Dermis microvascular lymphatic vessel endothelial cell (primary cell): Measurements from ENCODE around the gene FGF22. TPM values are rescaled to one million over a fixed set of nuclear protein-coding genes. Genes with fewer than 3 reads are reported as not detected.
"Not testable (repeated sequence)": the region's sequence is repeated elsewhere in the genome, so short reads cannot be mapped to it uniquely, and the experiment has no call there.

Experiments
- DNase-seq, 2 donors: peaks; one replicate each; pipeline versions ENCODE4 v3.0.0 to v3.0.0-alpha.2; 2010; ENCODE audit warnings: low read depth in 2 of 2
- total RNA-seq: library from RNA; depleted of rRNA; stranded (reverse); fragments of >200 nt; gene quantifications from 2 replicates; pipeline ENCODE4 v1.2.1, GENCODE V29; 2014

FGF22 gene
- total RNA-seq, 1 donor from 2014 or later, result not detected

DNA sequence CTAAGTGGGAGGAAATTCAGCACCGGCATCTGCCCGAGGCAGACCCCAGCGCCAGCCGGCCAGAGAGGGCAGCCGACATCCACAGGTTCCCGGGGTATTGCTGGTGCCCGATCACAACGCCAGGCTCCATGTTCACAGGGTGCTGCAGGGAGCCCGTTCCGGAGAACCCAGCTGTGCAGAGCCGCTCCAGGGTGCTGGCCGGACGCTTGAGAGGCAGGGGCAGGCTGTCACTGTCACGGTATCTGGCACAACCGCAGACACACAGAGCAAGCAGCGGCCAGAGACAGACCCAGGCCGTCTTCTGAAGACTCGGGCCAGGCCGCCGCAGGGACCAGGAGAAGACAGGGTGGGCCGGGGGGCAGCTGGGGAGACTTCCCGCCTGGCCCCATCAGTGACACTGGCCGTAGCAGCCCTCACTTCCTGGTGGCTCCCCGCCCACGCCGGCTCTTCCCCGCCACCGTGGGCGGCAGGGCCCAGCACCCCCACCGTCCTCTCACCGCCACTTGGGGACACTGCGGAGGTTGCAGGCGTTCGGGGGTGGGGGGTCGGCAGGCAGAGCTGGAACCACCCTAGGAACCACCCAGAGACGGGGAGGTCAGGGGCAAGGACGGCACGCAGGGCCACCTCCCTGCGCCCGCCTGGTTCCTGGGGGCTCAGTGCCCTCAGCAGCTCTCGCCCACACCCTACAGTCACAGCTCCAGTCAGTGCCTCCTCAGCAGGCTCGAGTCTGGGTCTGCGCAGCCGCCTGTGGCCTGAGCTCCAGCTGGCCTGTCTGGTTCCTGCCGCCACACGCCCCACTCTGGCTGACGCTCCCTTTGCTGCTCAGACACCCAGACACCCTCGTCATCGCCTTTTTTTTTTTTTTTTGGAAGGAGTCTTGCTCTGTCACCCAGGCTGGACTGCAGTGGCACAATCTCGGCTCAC is 19.5 kb downstream of the FGF22 start:
- DNase-seq, result no peak

DNA sequence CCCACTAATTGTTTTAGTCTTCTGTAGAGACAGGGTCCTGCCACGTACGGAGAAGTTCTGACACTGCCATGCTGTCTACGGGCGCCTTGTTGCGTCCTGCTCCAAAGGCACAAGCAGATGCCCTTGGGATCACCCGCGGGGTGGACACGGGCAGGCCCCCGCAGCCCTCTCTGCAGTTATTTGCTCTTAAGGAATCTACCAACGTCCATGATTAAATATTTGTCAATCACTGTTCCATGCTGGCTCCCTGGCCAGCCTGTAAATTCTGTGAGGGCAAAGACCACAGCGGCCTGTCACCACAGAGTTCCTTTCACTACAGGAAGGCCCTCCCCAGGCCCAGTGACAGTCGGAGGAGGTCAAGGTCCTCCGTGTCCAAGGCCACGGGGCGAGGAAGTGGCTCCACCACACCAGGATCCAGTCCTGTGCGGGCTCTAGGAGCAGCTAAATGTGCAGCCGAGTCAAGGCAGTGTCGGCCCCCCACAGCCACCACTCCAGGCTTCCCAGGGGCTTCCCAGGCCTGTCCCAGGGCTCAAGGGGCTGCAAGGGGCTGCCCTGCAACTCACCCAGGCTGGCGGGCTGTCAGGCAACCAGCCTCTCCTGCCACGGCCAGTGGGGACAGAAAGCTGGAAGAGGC is 21.2 kb downstream of the FGF22 start:
- DNase-seq, result no peak

DNA sequence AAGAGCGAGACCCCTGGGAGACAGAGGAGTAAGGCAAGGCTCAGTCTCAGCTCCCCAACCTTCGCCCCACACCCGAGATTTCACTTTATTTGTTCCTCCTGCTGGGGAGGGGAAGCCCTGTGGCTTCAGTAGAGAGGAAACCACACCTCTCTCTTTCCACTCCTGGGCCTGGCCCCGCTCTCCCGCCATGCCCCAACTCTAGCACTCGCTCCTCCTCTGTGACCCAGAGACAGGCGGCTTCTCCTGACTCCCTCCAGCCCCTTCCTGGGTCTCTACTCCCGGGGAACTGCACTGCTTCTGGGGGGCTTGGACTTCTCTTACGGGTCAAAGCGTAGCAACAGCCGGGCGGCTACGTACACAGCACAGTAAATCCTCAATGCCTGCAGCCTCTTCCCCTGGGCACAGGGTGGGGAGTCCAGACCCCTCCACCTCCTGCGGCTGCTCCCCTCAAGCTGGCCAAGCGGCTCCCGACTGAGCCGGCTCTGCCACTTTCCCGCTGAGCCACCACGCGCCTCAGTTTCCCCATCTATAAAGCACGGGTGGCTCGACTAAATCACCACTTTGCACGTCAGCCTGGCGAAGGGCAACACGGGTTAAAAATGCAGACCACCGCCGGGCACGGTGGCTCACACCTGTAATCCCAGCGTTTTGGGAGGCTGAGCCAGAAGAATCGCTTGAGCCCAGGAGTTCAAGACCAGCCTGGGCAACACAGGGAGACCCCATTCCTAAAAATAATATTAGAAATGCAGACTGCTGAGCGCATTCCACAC is 21.9 kb downstream of the FGF22 start:
- no peak for DNase-seq

DNA sequence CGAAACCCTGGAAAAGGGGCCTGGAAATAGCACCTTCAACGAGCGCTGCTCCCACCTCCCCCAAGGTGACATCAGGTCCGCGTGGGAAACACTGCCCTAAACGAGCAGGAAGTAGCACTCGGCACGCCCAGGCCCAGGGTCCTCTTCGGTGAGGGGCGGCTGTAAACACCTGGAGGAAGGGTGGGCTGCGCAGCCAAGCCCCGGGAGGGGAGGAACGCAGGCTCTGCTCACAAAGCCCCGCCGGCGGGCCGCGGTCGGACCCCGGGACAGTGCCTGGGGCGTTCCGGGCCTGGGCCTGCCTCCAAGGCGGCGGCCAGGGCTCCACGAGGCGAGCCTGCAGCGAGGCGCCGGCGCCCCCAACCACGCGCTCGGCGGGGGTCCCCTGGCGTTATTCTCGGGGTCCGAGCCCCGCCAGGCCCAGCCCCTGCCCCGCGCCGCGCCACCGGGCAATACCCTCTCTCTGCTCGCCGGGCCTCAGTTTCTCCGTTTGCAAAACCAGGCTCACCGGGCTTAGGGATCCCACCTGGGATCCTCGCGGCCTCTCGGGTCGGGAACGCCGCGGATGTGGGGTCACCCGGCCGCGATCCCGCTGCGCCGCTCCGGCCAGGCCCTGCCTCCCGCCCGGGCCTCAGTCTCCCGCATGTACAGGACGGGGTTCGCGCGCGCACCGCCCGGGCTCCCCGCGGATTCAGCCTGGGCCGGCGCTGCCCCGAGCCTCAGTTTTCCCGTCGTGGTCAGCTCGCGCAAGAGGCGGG is 22.7 kb downstream of the FGF22 start:
- DNase-seq, result peak; percentile 24 to 73

DNA sequence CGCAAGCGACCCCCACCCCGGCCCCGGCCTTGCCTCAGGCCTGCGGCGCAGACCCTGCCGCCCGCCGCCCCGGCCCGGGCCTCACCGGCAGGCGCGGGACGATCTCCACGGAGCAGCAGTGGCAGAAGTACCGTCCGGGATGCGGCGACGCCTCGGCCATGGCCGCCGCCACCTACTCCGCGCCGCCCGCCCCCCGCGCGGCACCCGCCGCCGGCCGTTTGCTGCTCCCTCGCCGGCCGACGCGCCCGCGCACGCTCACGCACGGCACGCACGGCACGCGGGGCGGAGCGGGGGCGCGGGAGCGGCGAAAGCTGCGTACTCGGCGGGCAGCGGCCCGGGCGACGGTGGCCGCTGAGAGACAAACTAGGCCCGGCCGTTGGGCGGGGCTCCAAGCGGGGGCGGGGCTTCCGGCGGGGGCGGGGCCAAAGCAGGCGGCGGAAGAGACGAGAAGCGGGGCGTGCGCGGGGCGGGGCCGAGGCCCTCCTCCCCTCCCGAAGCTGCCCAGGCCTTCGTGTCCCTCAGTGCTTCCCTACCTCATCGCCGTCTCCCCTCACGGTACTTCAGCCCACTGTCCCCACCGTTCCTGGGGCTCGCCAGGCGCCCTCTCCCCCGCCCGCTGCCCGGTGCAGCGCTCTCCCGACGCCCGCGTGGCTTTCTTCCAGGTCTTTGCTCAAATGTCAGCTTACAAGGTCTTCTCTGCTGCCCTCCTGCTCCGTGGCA is 23.4 kb downstream of the FGF22 start, which contains the start of gene RNF126:
TSS of gene RNF126 (minus strand) at position 253 of the 720 bp plus-strand sequence. CDS start at position 160, 93 bp downstream.
- DNase-seq, result peak; percentile 73 to 93

DNA sequence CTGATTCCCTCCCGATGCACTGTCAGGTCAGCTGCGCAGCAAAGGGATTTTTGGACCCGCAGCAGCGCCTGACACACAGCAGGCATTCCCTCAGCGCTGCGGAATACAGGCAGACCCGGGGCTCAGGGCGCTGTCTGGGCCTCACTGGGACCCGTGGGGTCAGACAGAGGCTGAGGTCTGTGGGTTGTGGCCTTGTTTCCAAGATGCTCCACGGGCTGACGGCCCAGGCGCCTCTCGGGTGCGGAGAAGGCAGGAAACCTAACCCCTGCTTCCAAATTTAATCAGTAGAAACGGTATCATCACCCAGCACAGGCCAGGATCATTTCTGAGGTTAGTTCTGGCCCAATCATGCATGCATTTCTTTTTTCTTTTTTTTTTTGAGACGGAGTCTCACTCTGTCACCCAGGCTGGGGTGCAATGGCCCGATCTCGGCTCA is 24.0 kb downstream of the FGF22 start:
- no peak for DNase-seq

DNA sequence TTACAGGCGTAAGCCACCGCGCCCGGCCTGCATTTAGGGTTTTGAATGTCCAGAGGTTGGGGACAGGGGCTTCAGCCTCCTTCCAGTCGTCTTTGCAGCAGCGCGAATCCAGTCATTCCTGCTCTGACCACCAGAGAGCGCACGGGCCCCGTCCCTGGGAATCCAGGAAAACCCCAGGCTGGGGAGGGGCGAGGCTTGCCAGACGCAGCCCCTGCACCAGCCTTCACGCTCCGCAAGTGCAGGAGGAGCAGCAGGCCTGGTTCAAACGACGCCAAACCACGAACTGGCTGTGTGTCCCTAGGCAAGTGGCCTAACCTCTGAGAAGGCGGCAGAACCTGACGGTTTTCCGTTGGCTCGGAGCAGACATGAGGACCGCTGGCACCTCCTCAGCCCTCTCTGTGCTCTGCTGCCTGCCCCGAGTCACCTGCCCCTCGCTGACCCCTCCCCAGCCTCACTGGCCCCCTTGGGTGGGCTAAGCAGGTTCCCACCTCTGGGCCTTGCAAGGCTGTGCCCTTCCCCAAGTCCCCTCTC is 25.3 kb downstream of the FGF22 start:
- DNase-seq, result peak; percentile 41 to 80

DNA sequence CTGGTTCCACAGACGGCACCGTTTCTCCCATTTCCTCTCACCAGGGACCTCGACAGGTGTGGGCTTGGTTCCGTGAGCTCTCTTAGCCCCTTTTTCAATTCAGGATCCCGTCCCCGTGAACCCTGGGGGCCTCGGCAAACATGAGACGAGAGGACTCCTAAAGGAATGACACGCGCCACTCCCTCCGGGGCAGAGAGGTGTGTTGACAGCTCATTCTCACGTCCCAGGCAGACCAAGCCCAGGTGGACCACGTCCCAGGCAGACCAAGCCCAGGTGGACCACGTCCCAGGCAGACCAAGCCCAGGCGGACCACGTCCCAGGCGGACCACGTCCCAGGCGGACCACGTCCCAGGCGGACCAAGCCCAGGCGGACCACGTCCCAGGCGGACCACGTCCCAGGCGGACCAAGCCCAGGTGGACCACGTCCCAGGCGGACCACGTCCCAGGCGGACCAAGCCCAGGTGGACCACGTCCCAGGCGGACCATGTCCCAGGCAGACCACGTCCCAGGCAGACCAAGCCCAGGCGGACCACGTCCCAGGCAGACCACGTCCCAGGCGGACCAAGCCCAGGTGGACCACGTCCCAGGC is 27.4 kb downstream of the FGF22 start:
- DNase-seq, result not testable (repeated sequence)

DNA sequence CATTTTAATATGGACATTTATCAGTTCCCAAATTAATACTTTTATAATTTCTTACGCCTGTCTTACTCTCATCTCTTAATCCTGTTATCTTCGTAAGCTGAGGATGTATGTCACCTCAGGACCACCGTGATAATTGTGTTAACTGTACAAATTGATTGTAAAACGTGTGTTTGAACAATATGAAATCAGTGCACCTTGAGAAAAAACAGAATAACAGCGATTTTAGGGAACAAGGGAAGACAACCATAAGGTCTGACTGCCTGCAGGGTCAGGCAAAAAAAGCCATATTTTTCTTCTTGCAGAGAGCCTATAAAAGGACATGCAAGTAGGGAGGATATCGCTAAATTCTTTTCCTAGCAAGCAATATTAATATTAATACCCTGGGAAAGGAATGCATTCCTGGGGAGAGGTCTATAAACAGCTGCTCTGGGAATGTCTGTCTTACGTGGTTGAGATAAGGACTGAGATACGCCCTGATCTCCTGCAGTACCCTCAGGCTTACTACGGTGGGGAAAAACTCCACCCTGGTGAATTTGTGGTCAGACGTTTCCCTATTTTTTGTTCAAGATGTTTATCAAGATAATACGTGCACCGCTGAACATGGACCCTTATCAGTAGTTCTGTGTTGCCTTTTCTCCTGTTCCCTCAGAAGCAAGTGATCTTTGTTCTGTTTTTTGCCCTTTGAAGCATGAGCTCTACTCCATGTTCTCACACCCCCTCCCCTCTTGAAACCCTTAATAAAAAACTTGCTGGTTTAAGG is 29.2 kb downstream of the FGF22 start:
- not testable (repeated sequence) for DNase-seq

DNA sequence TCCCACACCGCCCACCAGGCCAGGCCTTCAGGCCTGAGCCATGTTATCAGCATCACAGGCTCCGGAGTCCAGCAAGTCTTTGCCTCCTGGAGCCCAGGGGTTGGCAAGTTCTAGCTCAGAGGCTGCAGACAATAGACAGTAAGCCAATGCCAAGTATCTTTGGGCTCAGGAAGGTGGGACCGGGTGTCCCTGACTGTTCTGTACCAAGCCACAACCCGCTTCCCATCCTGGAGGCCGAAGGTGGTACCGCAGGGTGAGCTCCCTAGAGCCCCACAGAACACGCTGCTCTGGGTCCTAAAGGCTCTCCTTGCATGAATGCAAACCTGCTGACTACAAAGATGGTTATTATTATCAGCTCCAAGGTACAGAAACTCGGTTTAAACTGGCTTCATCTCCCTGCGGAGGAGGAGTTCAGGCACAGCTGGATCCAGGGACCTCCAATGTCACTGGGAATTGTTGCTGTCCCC is 31.0 kb downstream of the FGF22 start:
- no peak for DNase-seq

DNA sequence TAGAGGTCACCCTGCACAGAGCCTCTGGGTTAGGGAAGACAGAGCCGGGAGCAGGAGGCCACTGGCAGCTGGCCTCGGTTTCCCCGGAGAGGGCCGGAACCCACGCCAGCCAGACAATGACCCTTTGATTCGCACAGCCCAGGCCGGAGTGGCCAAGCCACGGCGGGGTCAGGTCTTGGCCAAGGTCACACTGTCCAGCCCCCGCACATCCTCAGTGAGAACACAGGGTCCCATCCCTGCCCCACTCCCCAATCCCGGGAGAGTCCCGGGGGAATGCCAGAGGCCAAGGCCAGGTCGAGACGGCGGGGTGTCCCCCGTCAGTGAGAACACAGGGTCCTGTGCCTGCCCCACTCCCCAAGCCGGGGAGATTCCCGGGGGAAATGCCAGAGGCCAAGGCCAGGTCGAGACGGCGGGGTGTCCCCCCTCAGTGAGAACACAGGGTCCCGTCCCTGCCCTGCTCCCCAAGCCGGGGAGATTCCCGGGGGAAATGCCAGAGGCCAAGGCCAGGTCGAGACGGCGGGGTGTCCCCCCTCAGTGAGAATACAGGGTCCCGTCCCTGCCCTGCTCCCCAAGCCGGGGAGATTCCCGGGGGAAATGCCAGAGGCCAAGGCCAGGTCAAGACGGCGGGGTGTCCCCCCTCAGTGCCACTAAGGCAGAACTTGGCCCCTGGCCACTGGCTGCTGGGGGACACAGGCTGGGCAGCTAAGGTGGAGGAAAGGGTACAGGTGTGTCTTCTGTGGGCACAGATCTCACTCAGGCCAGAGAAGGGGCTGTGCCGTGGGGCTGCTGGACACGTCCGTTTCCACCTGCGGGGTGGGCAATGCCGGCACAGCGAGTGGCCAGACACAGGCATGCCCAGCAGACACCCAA is 34.8 kb downstream of the FGF22 start:
- no peak for DNase-seq

DNA sequence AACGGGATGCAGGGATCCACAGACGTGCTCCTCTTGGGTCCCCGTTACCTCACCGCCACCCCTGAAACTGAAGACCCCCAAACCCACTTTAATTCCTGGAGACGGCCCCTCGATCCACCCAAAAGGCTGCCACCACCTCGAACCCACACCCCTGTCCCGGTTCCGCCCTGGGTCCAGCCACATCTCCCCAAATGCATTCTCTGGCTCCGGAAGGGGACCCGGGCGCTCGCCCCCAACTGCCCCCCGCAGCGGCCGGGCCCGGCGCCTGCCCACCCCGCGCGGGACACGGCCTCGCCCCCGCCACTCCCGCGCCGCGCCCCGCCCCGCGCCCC is 36.3 kb downstream of the FGF22 start:
- DNase-seq, result no peak

DNA sequence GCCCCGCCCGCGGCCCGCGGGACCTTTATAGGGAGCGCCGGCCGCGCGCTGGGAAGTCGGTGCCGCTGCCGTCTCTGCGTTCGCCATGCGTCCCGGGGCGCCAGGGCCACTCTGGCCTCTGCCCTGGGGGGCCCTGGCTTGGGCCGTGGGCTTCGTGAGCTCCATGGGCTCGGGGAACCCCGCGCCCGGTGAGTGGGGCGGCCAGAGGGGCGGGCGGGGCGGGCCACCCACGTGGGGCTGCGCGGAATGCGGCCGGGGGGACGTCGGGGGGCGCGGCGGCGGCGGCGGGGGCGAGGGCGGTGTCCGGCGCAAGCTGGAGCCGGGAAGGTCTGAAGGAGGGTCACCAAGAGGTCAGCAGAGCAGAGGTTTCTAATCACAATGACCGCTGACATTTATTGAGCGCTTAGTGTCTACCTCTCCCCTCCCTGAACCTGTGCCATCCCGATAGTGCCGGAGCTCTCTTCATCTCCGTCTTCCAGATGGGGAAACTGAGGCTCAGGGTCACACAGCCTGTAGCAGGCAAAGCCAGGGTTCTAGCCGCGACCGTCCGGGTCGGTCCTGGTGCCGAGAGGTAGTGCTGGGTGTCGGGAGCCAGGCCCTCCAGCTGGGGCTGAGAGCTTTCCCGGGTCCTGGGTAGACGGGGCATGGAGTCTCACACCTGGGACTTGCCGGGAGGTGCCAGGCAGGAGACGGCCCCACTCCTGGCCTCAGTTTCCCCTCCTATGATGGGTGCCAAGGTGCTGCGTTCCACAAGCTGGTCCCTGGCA is 36.8 kb downstream of the FGF22 start, which contains the start of gene FSTL3:
TSS of gene FSTL3 (plus strand) at position 54 of the 767 bp plus-strand sequence. CDS start at position 86, 32 bp downstream.
- DNase-seq, result no peak

DNA sequence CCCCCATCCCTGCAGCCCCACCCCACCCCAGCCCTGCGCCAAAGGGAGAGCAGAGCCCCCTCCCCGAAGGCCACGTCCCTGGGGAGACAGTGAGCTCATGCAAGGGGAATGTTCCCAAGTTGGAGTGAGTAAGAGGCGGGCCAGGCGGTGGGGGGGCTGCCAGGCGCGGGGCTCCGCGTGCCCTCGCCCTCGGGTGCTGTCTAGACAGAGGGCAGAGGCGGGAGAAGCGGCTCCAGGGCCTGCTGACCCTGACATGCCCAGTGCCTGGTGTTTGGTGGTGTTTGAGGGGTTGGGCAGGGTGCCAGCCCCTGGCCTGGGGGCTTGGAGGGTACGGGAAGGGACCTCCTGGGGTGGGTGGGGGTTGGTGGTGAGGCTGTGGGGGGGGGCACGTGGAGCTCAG is 37.5 kb downstream of the FGF22 start:
- peak in 1 of 2 donors; percentile 53 for DNase-seq

DNA sequence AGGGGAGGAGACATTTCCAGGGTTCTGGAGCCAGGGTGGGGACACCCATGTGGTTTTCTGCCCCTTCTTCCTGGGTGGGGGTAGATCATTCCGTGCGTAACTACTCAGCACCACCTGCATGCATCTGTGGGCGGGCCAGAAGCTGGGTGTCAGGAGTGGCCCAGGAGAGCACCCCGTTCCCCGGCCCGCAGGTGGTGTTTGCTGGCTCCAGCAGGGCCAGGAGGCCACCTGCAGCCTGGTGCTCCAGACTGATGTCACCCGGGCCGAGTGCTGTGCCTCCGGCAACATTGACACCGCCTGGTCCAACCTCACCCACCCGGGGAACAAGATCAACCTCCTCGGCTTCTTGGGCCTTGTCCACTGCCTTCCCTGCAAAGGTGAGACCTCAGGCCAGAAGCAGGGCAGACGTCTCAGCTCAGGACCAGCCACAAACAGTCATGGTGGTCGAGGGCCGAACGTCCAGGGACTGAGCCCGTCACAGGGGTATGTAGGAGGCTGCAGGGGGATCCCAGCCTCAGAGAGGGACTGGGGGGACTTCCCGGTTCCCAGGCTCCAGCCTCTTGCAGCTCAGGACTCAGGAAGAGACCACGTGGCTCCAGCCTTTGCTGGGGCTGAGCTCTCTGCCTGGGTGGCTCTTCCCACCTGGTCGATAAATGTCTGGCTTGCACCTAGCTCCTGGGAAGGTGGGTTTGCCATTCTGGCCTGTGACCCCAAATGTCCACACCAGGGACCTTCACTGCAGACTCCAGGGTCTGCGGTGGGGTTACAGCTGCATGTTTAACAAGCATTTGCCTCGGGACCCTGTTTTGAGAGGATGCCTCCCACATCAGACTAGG is 38.1 kb downstream of the FGF22 start:
- DNase-seq, result no peak

DNA sequence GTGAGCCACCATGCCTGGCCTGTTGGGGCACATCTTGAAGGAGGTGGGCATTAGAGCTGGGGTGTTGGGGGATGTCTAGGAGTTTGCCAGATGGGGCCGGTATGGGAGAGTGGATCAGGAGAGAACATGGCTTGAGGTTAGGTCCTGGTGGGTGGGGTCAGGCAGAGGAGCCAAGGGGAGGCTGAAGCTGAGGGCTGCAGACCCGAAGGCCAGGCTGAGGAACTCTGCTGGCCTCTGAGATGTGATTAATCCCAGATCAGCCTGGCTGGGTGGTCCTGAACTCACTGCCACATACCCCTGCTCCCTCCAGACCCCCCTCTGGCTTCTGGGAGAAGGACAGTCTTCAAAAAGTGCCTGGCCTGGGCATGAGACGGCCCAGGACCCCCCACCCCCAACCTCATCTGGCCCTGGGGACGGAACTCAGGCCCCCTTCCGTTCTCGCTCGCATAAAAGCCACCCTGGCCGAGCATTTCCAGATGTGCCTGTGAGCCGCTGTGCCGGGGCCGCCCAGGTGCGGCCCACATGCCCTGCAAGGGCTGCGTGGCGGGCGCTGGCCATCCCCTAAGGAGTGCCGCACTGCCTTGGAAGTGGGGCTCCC is 39.2 kb downstream of the FGF22 start:
- DNase-seq, result no peak
